Tibial artery (tissue), 4 donors: ENCODE data around the gene AK8.

Experiments
- DNase-seq, 2 donors: peaks; one replicate each; pipeline ENCODE4 v3.0.0-alpha.2; 2019
- H3K27ac ChIP-seq, 2 donors: fragments of 200-600 bp; sonication (generic) in 1 of 2; 1 replicate in 1 of 2; 2 replicates in 1 of 2; pipeline ENCODE4 v1.5.1; 2018 to 2019; ENCODE audit warnings: mild to moderate bottlenecking in 1 of 2
- H3K27me3 ChIP-seq, 2 donors: fragments of 200-600 bp; sonication (generic) in 1 of 2; one replicate each; pipeline versions ENCODE4 v1.5.1 to v1.6.0; 2016 to 2019
- H3K36me3 ChIP-seq, 3 donors: fragments of 200-600 bp; sonication (generic) in 2 of 3; one replicate each; pipeline ENCODE4 v1.5.1; 2016 to 2019; ENCODE audit warnings: mild to moderate bottlenecking in 2 of 3
- H3K4me1 ChIP-seq, 4 donors: fragments of 200-600 bp; sonication (generic) in 2 of 4; 1 replicate in 3 of 4; 2 replicates in 1 of 4; pipeline ENCODE4 v1.5.1; 2016 to 2019
- H3K4me3 ChIP-seq, 2 donors: fragments of 200-600 bp; sonication (generic) in 1 of 2; 1 replicate in 1 of 2; 2 replicates in 1 of 2; pipeline ENCODE4 v1.5.1; 2018 to 2019; ENCODE audit warnings: mild to moderate bottlenecking in 2 of 2
- H3K9me3 ChIP-seq, 3 donors: fragments of 200-600 bp; sonication (generic) in 1 of 3; one replicate each; pipeline ENCODE4 v1.5.1; 2016 to 2019
- intact Hi-C: fragments of 100-400 bp; cut with DNase I; formaldehyde crosslinking; loops from one replicate; pipeline ENCODE4 v1.15.0; 2023; ENCODE audit warnings: low total_unique reads
- TF ChIP-seq, protein P1 (sequence below), 2 experiments: fragments of 200-600 bp in 1 of 2; fragments of 450-650 bp in 1 of 2; IDR thresholded peaks; one replicate each; pipeline ENCODE4 v1.5.1; 2017 to 2019; ENCODE audit warnings: antibody characterized with exemption in 2 of 2, mild to moderate bottlenecking in 1 of 2, moderate library complexity in 1 of 2

The AK8 gene

GRCh38 chr9:132703336-132703735 is 174.7 kb downstream of the AK8 start:
- TF ChIP-seq, protein P1, sequence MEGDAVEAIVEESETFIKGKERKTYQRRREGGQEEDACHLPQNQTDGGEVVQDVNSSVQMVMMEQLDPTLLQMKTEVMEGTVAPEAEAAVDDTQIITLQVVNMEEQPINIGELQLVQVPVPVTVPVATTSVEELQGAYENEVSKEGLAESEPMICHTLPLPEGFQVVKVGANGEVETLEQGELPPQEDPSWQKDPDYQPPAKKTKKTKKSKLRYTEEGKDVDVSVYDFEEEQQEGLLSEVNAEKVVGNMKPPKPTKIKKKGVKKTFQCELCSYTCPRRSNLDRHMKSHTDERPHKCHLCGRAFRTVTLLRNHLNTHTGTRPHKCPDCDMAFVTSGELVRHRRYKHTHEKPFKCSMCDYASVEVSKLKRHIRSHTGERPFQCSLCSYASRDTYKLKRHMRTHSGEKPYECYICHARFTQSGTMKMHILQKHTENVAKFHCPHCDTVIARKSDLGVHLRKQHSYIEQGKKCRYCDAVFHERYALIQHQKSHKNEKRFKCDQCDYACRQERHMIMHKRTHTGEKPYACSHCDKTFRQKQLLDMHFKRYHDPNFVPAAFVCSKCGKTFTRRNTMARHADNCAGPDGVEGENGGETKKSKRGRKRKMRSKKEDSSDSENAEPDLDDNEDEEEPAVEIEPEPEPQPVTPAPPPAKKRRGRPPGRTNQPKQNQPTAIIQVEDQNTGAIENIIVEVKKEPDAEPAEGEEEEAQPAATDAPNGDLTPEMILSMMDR (IDR thresholded peaks at IDR 0.05) = no peak
- Histone ChIP-seq H3K27ac (no peak overlapping the region), H3K4me3 (no peak overlapping the region), H3K4me1 (no peaks in the 10 kb centered on the region), H3K27me3 (peaks cover 0 to 15% of the 10 kb centered on the region in 2 donors), H3K36me3 (no peaks in the 10 kb centered on the region), H3K9me3 (peaks cover 0 to 3% (median 0%) of the 10 kb centered on the region in 3 donors)
- DNase-seq = no peak
- intact Hi-C loops = no loop called here

DNA sequence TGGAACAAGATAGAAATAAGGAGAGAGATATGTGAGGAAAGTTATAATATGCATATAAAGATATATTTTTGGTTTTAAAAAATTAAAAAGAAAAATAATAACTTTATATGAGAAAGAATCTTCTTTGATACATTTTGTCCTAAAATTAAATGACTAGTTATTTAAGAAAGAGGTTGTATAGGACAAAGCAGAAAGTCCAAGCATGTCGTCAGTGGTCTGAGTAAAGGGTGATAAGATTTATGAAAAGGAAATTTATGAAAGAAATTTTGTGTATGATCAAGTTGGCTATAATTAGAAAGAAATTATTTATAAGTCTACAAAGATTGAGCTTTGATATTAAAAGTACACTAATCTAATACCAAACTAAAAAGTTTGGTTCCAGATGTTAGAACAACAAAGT is 175.8 kb downstream of the AK8 start:
- H3K27me3 ChIP-seq = peaks cover 0 to 13% of the 10 kb centered on the region in 2 donors
- H3K9me3 ChIP-seq = peaks cover 0 to 9% (median 8%) of the 10 kb centered on the region in 3 donors
- no peaks in the 10 kb centered on the region for H3K36me3 ChIP-seq
- no peak overlapping the region for H3K27ac ChIP-seq
- DNase-seq = no peak
- intact Hi-C loops = no loop called here
- TF ChIP-seq, protein P1 (IDR thresholded peaks at IDR 0.05) = no peak
- no peak overlapping the region for H3K4me3 ChIP-seq
- no peaks in the 10 kb centered on the region for H3K4me1 ChIP-seq

- no peak for DNase-seq
- Histone ChIP-seq H3K27me3 (no peaks in the 10 kb centered on the region), H3K4me3 (no peak overlapping the region), H3K9me3 (peaks cover 3 to 11% (median 9%) of the 10 kb centered on the region in 3 donors), H3K36me3 (no peaks in the 10 kb centered on the region), H3K4me1 (no peaks in the 10 kb centered on the region), H3K27ac (no peak overlapping the region)
- intact Hi-C loops = no loop called here
- TF ChIP-seq, protein P1 (IDR thresholded peaks at IDR 0.05) = no peak
These were observed 178.1 kb downstream of the AK8 start for GRCh38 chr9:132699956-132700355.

DNA sequence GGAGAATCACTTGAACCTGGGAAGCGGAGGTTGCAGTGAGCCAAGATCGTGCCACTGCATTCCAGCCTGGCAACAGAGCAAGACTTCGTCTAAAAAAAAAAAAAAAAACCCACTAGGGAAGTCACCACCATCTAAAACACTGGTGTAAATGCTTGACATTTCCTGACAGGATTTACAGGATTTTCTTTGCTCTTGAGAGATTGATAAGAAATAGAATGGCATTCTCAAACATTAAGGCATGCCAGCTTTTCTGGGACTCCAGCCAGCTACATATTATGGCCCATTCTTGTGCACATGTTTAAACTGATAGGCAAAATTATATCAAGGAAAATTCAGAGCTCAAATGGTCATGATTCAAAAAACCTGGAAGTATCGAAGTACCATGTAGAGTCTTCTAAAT is 179.1 kb downstream of the AK8 start:
- H3K27ac ChIP-seq = no peak overlapping the region
- H3K4me3 ChIP-seq = no peak overlapping the region
- H3K27me3 ChIP-seq = no peaks in the 10 kb centered on the region
- H3K4me1 ChIP-seq = no peaks in the 10 kb centered on the region
- TF ChIP-seq, protein P1 (IDR thresholded peaks at IDR 0.05) = no peak
- intact Hi-C loops = no loop called here
- H3K9me3 ChIP-seq = peaks cover 3 to 11% (median 9%) of the 10 kb centered on the region in 3 donors
- H3K36me3 ChIP-seq = no peaks in the 10 kb centered on the region
- DNase-seq = no peak

GRCh38 chr9:132697230-132697629 is 180.9 kb downstream of the AK8 start:
- TF ChIP-seq, protein P1 (IDR thresholded peaks at IDR 0.05) = no peak
- intact Hi-C loops = no loop called here
- Histone ChIP-seq H3K36me3 (peaks cover 0 to 5% (median 0%) of the 10 kb centered on the region in 3 donors), H3K27me3 (no peaks in the 10 kb centered on the region), H3K4me3 (no peak overlapping the region), H3K4me1 (no peaks in the 10 kb centered on the region), H3K27ac (no peak overlapping the region), H3K9me3 (peaks cover 3 to 11% (median 9%) of the 10 kb centered on the region in 3 donors)
- no peak for DNase-seq

- H3K36me3 ChIP-seq = peaks cover 9 to 34% (median 21%) of the 10 kb centered on the region in 3 donors
- H3K4me3 ChIP-seq = no peak overlapping the region
- no peak overlapping the region for H3K27ac ChIP-seq
- TF ChIP-seq, protein P1 (IDR thresholded peaks at IDR 0.05) = no peak
- no peaks in the 10 kb centered on the region for H3K4me1 ChIP-seq
- H3K27me3 ChIP-seq = no peaks in the 10 kb centered on the region
- H3K9me3 ChIP-seq = peaks cover 3 to 11% (median 9%) of the 10 kb centered on the region in 3 donors
- DNase-seq = no peak
- intact Hi-C loops = no loop called here
These were observed 183.9 kb downstream of the AK8 start for GRCh38 chr9:132694144-132694543.
